ENCODE measurements around the gene GPC3. TPM values are rescaled to one million over a fixed set of nuclear protein-coding genes. Genes with fewer than 3 reads are reported as not detected.

Gene GPC3
- total RNA-seq, 2 donors from 2014 or later = 2.7 to 5.2 TPM

DNA sequence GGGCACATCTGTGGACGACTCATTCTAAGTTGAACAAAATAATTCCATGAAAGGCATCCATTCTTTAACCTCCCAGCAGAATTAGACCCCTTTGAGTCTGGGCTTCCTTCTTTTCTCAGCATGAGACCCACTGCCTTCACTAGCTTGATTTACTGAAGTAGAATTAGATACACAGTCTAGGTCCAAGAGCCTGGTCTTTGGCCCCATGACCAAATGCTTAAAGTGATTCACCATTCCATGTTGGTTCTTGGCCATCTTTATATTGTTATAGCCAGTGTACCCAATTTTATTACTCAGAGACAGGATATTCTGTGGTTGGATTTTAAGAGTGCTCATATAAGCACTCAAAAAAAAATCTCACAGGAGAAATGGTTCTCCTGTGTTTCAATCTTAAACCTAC lies 414.8 kb downstream of the GPC3 start:
- no peaks in the 10 kb centered on the region for H3K36me3 ChIP-seq
- intact Hi-C loops (cut with DNase I) = no loop called here
- no peaks in the 10 kb centered on the region for H3K27me3 ChIP-seq (replicated peaks; ENCODE audit: insufficient read depth)
- no peak overlapping the region for H3K4me3 ChIP-seq
- DNase-seq (ENCODE audit: low spot score) = no peak
- no peaks in the 10 kb centered on the region for H3K9me3 ChIP-seq
- WGBS = 100% methylated on average over 1 of the region's 1 CpG
- no peak overlapping the region for H3K27ac ChIP-seq
- TF ChIP-seq, protein P1, sequence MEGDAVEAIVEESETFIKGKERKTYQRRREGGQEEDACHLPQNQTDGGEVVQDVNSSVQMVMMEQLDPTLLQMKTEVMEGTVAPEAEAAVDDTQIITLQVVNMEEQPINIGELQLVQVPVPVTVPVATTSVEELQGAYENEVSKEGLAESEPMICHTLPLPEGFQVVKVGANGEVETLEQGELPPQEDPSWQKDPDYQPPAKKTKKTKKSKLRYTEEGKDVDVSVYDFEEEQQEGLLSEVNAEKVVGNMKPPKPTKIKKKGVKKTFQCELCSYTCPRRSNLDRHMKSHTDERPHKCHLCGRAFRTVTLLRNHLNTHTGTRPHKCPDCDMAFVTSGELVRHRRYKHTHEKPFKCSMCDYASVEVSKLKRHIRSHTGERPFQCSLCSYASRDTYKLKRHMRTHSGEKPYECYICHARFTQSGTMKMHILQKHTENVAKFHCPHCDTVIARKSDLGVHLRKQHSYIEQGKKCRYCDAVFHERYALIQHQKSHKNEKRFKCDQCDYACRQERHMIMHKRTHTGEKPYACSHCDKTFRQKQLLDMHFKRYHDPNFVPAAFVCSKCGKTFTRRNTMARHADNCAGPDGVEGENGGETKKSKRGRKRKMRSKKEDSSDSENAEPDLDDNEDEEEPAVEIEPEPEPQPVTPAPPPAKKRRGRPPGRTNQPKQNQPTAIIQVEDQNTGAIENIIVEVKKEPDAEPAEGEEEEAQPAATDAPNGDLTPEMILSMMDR (IDR thresholded peaks at IDR 0.05) = no peak
- TF ChIP-seq POLR2AphosphoS5 (IDR thresholded peaks at IDR 0.05) (no peak), POLR2A (IDR thresholded peaks at IDR 0.05) (no peak)
- no peaks in the 10 kb centered on the region for H3K4me1 ChIP-seq (replicated peaks)

DNA sequence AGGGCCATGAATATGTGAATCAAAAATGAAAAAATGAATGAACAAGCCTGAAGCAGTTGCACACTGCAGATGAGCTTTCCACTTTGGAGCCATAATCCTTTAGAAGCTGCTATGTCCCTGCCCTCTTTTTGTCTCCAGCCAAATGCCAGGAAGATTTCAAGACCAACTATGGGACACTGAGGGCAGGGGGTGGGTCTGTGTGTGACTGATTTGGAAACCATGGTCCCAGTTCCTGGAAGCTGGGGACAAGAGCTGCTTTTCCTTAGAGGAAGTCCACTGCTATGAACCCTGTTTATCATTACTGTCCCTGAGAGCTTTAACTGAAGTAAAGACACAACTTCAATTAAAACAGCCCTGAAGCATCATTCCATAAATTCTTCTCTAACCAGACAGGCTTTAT lies 416.2 kb downstream of the GPC3 start:
- Histone ChIP-seq H3K27ac (no peak overlapping the region), H3K9me3 (no peaks in the 10 kb centered on the region), H3K27me3 (replicated peaks; ENCODE audit: insufficient read depth) (no peaks in the 10 kb centered on the region), H3K36me3 (no peaks in the 10 kb centered on the region), H3K4me3 (no peak overlapping the region), H3K4me1 (replicated peaks) (no peaks in the 10 kb centered on the region)
- DNase-seq (ENCODE audit: low spot score) = no peak
- no peak for TF ChIP-seq POLR2AphosphoS5 (IDR thresholded peaks at IDR 0.05)
- intact Hi-C loops (cut with DNase I) = no loop called here

- Histone ChIP-seq H3K36me3 (no peaks in the 10 kb centered on the region), H3K27ac (no peak overlapping the region)
- WGBS = 94% methylated on average over 1 of the region's 1 CpG
These were observed 417.3 kb downstream of the GPC3 start for GRCh38 chrX:133568109-133568508.

GRCh38 chrX:133566876-133567275 lies 418.5 kb downstream of the GPC3 start:
- intact Hi-C loops (cut with DNase I) = no loop called here
- 100% methylated on average over 1 of the region's 1 CpG for WGBS
- no peaks in the 10 kb centered on the region for H3K36me3 ChIP-seq

More at GRCh38 chrX:133568109-133568508, 417.3 kb downstream of the GPC3 start:
- H3K27me3 ChIP-seq (replicated peaks; ENCODE audit: insufficient read depth) = no peaks in the 10 kb centered on the region
- no peaks in the 10 kb centered on the region for H3K4me1 ChIP-seq (replicated peaks)
- H3K4me3 ChIP-seq = no peak overlapping the region
- intact Hi-C loops (cut with DNase I) = no loop called here
- no peaks in the 10 kb centered on the region for H3K9me3 ChIP-seq
- TF ChIP-seq, protein P1 (IDR thresholded peaks at IDR 0.05) = no peak
- TF ChIP-seq POLR2A (IDR thresholded peaks at IDR 0.05) (no peak), POLR2AphosphoS5 (IDR thresholded peaks at IDR 0.05) (no peak)
- DNase-seq (ENCODE audit: low spot score) = no peak

DNA sequence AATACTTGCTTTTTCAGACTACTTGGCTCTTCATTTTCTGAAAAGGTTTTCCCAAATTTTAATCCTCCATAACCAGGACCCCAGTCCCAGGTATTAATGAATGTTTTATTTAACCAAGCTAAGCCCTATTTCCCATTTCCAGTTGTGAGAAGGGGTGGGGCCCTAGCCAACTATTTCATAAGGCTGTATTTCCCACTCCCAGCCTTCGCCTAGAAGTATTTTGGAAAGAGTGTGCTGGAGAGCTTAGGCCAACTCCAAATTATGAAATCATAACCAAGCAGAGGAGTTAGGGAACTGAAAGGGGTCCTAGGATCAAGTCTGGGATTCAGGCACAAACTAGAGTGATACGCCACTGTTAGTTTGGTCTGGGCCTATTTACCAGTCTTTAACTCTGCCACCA lies 421.7 kb downstream of the GPC3 start:
- no peaks in the 10 kb centered on the region for H3K4me1 ChIP-seq (replicated peaks)
- H3K27ac ChIP-seq = no peak overlapping the region
- no peaks in the 10 kb centered on the region for H3K9me3 ChIP-seq
- no peaks in the 10 kb centered on the region for H3K36me3 ChIP-seq
- TF ChIP-seq, protein P1 (IDR thresholded peaks at IDR 0.05) = no peak
- TF ChIP-seq POLR2A (IDR thresholded peaks at IDR 0.05) = no peak
- TF ChIP-seq POLR2AphosphoS5 (IDR thresholded peaks at IDR 0.05) = no peak
- DNase-seq (ENCODE audit: low spot score) = no peak
- WGBS = 85% methylated on average over 2 of the region's 2 CpGs
- H3K4me3 ChIP-seq = no peak overlapping the region
- intact Hi-C loops (cut with DNase I) = no loop called here
- H3K27me3 ChIP-seq (replicated peaks; ENCODE audit: insufficient read depth) = no peaks in the 10 kb centered on the region

More at GRCh38 chrX:133566876-133567275, 418.5 kb downstream of the GPC3 start:
- no peaks in the 10 kb centered on the region for H3K9me3 ChIP-seq
- no peak for DNase-seq (ENCODE audit: low spot score)
- H3K27me3 ChIP-seq (replicated peaks; ENCODE audit: insufficient read depth) = no peaks in the 10 kb centered on the region
- no peak overlapping the region for H3K27ac ChIP-seq
- H3K4me1 ChIP-seq (replicated peaks) = no peaks in the 10 kb centered on the region
- no peak overlapping the region for H3K4me3 ChIP-seq
- TF ChIP-seq POLR2AphosphoS5 (IDR thresholded peaks at IDR 0.05) (no peak), POLR2A (IDR thresholded peaks at IDR 0.05) (no peak)
- TF ChIP-seq, protein P1 (IDR thresholded peaks at IDR 0.05) = no peak
